Adipocyte (in vitro differentiated cells): ENCODE results near the gene OBSCN.

Experiments
- DNase-seq: peaks from one replicate; pipeline ENCODE4 v3.0.0-alpha.2; 2015; ENCODE audit warnings: low read depth
- H3K27me3 ChIP-seq: replicated peaks from 2 replicates; pipeline ENCODE4 v1.7.0; 2013; ENCODE audit warnings: mild to moderate bottlenecking, low read length, moderate library complexity; ENCODE audit not compliant: control insufficient read depth, insufficient read depth
- H3K36me3 ChIP-seq: 2 replicates; pipeline ENCODE4 v1.7.0; 2013; ENCODE audit warnings: low read length, mild to moderate bottlenecking, moderate library complexity; ENCODE audit not compliant: control insufficient read depth, insufficient read depth, severe bottlenecking
- H3K4me1 ChIP-seq: 2 replicates; pipeline ENCODE4 v1.7.0; 2013; ENCODE audit warnings: mild to moderate bottlenecking, low read length, moderate library complexity; ENCODE audit not compliant: control insufficient read depth, insufficient read depth
- H3K4me3 ChIP-seq: 2 replicates; pipeline ENCODE4 v1.7.0; 2013; ENCODE audit warnings: mild to moderate bottlenecking, low read length, moderate library complexity
- H3K9ac ChIP-seq: 2 replicates; pipeline ENCODE4 v1.7.0; 2013; ENCODE audit warnings: mild to moderate bottlenecking, low read length, moderate library complexity
- H3K9me3 ChIP-seq: 2 replicates; pipeline ENCODE4 v1.7.0; 2013; ENCODE audit warnings: mild to moderate bottlenecking, low read length, moderate library complexity; ENCODE audit not compliant: control insufficient read depth

Gene OBSCN

DNA sequence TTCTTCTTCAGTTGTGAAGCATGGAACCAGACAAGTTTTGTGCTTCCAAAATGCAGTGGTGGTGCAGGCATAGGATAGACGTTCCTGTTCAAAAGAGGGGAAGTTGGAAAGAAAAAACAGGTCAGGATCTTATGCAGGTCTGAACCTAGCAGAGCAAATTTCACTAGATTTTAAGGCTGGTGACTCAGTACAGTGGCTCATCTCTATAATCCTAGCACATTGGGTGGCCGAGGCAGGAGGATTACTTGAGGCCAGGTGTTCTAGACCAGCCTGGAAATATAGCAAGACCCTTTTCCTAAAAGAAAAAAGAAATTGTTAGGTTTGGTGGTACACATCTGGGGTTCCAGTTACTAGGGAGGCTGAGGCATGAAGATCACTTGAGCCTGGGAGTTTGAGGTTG lies 88.1 kb downstream of the OBSCN start:
- no peak for DNase-seq
- H3K9me3 ChIP-seq = peaks cover 36% of the 10 kb centered on the region
- H3K36me3 ChIP-seq = no peaks in the 10 kb centered on the region
- H3K27me3 ChIP-seq = peaks cover 19% of the 10 kb centered on the region
- no peaks in the 10 kb centered on the region for H3K4me1 ChIP-seq
- no peak overlapping the region for H3K4me3 ChIP-seq
- no peak overlapping the region for H3K9ac ChIP-seq

DNA sequence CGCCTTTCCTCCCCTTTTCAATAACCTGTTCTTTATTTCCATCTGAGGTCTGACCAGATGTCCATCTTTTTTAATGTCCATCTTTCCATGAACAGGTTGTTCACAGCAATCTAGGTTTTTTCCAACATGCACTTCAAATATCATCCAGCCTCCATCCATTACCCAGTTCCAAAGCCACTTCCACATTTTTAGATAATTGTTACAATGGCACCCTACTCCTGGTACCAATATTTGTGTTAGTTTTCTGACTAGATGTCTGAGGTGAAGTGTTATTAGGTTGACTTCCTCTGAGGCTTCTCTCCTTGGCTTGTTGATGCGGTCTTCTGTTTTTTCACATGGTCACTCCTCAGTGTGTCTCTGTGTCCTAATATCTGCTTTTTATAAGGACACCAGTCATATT lies 89.4 kb downstream of the OBSCN start:
- Histone ChIP-seq H3K4me3 (no peak overlapping the region), H3K9ac (no peak overlapping the region), H3K9me3 (peaks cover 49% of the 10 kb centered on the region), H3K4me1 (no peaks in the 10 kb centered on the region), H3K36me3 (no peaks in the 10 kb centered on the region), H3K27me3 (peaks cover 16% of the 10 kb centered on the region)
- no peak for DNase-seq

DNA sequence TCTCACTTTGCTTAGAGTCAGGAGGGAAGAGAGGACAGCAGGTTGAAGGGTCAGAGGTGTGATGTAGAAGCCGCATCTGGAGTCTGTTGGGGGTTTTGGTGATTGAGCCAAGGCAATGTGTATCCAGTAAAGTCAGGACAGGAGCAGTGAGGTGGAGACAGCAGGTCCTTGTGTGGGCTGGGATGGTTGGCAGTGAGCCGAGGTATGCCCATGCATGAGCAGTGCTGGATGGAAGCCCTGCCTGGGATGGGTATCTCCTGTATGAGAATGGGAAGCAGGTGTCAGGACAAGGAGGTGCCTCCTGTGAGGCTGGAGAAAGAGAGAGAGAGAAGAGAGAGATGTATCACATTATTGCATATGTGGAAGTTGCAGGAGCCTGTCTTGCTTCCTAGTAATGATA lies 90.0 kb downstream of the OBSCN start:
- H3K27me3 ChIP-seq = peaks cover 11% of the 10 kb centered on the region
- no peaks in the 10 kb centered on the region for H3K4me1 ChIP-seq
- peaks cover 55% of the 10 kb centered on the region for H3K9me3 ChIP-seq
- H3K4me3 ChIP-seq = no peak overlapping the region
- no peak for DNase-seq
- no peaks in the 10 kb centered on the region for H3K36me3 ChIP-seq
- H3K9ac ChIP-seq = no peak overlapping the region

DNA sequence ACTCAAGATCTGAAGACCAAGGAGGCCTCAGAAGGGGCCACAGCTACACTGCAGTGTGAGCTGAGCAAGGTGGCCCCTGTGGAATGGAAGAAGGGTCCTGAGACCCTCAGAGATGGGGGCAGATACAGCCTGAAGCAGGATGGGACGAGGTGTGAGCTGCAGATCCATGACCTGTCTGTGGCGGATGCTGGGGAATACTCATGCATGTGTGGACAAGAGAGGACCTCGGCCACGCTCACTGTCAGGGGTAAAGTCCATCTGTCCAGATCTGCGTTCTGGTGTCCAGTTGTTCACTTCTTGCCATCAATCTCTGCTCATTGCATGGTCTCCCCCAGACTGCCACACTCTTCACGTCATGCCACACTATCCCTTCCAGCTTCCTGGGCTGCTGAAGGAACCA lies 90.6 kb downstream of the OBSCN start:
- Histone ChIP-seq H3K36me3 (no peaks in the 10 kb centered on the region), H3K27me3 (peaks cover 5% of the 10 kb centered on the region), H3K4me1 (no peaks in the 10 kb centered on the region), H3K4me3 (no peak overlapping the region), H3K9ac (no peak overlapping the region), H3K9me3 (peaks cover 61% of the 10 kb centered on the region)
- no peak for DNase-seq

DNA sequence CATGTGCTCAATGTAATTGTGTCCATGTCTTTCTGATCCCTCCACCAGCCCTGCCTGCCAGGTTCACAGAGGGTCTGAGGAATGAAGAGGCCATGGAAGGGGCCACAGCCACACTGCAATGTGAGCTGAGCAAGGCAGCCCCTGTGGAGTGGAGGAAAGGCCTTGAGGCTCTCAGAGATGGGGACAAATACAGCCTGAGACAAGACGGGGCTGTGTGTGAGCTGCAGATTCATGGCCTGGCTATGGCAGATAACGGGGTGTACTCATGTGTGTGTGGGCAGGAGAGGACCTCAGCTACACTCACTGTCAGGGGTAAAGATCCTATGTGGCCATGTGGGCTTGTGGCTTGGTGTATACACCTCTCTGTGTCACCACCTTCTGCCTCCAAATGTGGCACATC lies 91.4 kb downstream of the OBSCN start:
- no peak overlapping the region for H3K9ac ChIP-seq
- H3K4me3 ChIP-seq = no peak overlapping the region
- no peaks in the 10 kb centered on the region for H3K36me3 ChIP-seq
- H3K4me1 ChIP-seq = no peaks in the 10 kb centered on the region
- H3K27me3 ChIP-seq = no peaks in the 10 kb centered on the region
- peaks cover 69% of the 10 kb centered on the region for H3K9me3 ChIP-seq
- DNase-seq = no peak

DNA sequence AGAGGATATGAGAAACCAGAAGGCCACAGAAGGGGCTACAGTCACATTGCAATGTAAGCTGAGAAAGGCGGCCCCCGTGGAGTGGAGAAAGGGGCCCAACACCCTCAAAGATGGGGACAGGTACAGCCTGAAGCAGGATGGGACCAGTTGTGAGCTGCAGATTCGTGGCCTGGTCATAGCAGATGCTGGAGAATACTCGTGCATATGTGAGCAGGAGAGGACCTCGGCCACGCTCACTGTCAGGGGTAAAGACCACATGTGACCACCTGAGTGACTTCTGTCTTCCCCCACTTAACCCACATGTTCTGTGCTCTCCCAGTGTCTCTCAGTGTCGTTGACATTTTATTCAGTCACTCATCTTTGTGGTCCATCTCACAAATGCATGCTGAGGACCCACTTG lies 92.1 kb downstream of the OBSCN start:
- H3K4me3 ChIP-seq = no peak overlapping the region
- peaks cover 73% of the 10 kb centered on the region for H3K9me3 ChIP-seq
- no peaks in the 10 kb centered on the region for H3K27me3 ChIP-seq
- no peak for DNase-seq
- no peaks in the 10 kb centered on the region for H3K4me1 ChIP-seq
- H3K36me3 ChIP-seq = no peaks in the 10 kb centered on the region
- H3K9ac ChIP-seq = no peak overlapping the region

DNA sequence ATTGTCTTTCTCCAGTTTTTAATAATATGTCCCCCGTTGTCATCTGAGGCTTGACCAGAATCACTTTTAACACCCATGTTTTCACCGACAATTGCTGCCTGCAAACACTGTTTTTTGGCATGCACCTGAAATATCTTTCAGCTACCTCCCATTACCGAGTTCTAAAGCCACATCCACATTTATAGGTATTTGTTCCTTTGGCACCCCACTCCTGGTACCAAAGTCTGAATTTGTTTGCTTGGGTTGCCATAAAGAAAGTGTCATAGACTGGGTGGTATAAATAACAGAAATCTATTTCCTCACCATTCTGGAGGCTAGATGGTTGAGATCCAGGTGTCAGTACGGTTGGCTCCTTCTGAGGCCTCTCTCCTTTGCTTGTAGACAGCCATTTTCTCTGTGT lies 94.2 kb downstream of the OBSCN start:
- H3K4me1 ChIP-seq = no peaks in the 10 kb centered on the region
- H3K9ac ChIP-seq = no peak overlapping the region
- no peak for DNase-seq
- H3K4me3 ChIP-seq = peak overlapping the region; percentile 40
- peaks cover 6% of the 10 kb centered on the region for H3K27me3 ChIP-seq
- no peaks in the 10 kb centered on the region for H3K36me3 ChIP-seq
- H3K9me3 ChIP-seq = peaks cover 68% of the 10 kb centered on the region

DNA sequence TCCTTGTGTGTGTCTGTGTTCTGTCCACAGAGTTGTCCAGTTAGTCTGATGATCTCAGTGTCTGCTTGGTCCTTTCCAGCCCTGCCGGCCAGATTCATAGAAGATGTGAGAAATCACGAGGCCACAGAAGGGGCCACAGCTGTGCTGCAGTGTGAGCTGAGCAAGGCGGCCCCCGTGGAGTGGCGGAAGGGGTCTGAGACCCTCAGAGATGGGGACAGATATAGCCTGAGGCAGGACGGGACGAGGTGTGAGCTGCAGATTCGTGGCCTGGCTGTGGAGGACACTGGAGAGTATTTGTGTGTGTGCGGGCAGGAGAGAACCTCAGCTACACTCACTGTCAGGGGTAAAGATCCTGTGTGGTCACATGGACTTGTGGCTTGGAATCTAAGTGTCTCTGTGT lies 95.8 kb downstream of the OBSCN start:
- Histone ChIP-seq H3K9me3 (peaks cover 54% of the 10 kb centered on the region), H3K4me1 (no peaks in the 10 kb centered on the region), H3K36me3 (no peaks in the 10 kb centered on the region), H3K27me3 (peaks cover 6% of the 10 kb centered on the region), H3K9ac (no peak overlapping the region), H3K4me3 (no peak overlapping the region)
- DNase-seq = no peak

DNA sequence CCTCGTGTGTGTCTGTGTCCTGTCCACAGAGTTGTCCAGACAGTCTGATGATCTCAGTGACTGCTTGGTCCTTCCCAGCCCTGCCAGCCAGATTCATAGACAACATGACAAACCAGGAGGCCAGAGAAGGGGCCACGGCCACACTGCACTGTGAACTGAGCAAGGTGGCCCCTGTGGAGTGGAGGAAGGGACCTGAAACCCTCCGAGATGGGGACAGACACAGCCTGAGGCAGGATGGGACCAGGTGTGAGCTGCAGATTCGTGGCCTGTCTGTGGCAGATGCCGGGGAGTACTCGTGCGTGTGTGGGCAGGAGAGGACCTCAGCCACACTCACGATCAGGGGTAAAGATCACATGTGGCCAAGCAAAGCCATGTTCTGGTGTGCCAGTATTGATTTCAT lies 96.4 kb downstream of the OBSCN start:
- Histone ChIP-seq H3K36me3 (no peaks in the 10 kb centered on the region), H3K4me3 (no peak overlapping the region), H3K4me1 (no peaks in the 10 kb centered on the region), H3K9ac (no peak overlapping the region), H3K9me3 (peaks cover 53% of the 10 kb centered on the region), H3K27me3 (peaks cover 6% of the 10 kb centered on the region)
- no peak for DNase-seq

DNA sequence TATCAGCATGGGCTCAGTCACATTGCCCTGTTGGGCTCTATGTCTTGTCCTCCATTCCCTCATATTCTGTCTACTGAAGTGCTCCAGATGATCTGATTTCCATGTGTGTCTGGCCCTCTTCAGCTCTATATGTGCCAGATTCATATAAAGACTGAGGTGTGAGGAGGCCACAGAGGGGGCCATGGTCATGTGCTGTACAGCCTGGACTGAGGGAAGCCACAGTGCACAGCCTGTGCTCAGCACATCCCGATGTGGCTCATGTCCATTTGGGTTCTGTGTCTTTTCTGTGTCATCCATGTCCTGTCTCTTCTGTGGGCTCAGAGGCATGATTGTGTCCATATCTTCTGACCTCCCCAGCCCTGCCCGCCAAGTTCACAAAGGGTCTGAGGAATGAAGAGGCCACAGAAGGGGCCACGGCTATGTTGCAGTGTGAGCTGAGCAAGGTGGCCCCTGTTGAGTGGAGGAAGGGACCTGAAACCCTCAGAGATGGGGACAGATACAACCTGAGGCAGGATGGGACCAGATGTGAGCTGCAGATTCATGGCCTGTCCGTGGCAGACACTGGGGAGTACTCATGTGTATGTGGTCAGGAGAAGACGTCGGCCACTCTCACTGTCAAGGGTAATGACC lies 97.0 kb downstream of the OBSCN start:
- H3K9ac ChIP-seq = no peak overlapping the region
- H3K27me3 ChIP-seq = peaks cover 6% of the 10 kb centered on the region
- H3K9me3 ChIP-seq = peaks cover 46% of the 10 kb centered on the region
- H3K4me3 ChIP-seq = no peak overlapping the region
- DNase-seq = no peak
- no peaks in the 10 kb centered on the region for H3K4me1 ChIP-seq
- H3K36me3 ChIP-seq = no peaks in the 10 kb centered on the region

DNA sequence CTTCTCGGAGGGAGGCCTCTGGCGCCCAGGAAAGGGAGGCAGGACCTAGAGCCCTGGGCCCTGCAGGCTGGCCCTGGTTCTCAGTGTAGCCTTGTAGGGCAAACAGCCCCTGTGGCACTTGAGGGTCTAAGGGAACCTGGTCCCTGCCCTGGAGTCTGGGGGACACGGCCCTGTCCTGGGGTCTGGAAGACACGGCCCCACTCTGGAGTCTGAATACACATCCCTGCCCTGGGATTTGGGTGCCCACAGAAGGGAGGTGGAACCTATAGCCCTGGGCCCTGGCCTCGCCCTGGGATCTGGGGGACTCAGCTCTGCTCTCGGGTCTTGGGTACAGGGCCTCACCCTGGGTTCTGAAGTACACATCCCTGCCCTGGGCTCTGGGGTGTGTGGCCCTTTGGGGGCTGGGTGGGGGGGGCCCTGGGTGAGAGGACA lies 97.9 kb downstream of the OBSCN start:
- peaks cover 39% of the 10 kb centered on the region for H3K9me3 ChIP-seq
- H3K4me1 ChIP-seq = no peaks in the 10 kb centered on the region
- H3K4me3 ChIP-seq = no peak overlapping the region
- H3K9ac ChIP-seq = no peak overlapping the region
- peaks cover 6% of the 10 kb centered on the region for H3K27me3 ChIP-seq
- no peaks in the 10 kb centered on the region for H3K36me3 ChIP-seq
- no peak for DNase-seq
